HG03039 (cell line): ENCODE results near the gene HOXC6.
"Not testable (repeated sequence)": the region's sequence is repeated elsewhere in the genome, so short reads cannot be mapped to it uniquely, and the experiment has no call there.

ENCODE experiments used
- ATAC-seq: cut with Tn5 transposase; IDR thresholded peaks from one replicate; pipeline ENCODE4 v1.9.1; 2021; ENCODE audit warnings: mild to moderate bottlenecking, moderate library complexity; ENCODE audit not compliant: unreplicated experiment

Gene HOXC6

DNA sequence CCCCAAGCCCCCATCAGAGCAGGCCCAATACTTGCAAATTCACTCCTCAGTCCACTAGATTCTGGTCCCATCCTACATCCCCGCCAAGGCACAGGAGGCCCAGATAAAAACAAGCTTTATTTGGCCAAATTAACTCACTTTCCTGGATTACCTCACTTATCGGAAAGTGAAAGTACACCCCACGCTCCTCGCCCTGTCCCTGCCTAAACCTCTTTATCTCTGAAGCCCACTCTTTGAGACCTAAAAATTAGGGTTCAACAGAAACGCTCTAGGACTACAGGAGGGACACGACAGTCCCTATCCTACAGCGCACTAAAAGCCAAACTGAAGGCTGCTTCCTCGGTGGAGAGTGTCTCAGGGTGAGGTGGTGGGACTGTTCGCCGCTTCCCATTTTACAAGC, 49.6 kb downstream of the HOXC6 start:
- ATAC-seq, result not testable (repeated sequence)

DNA sequence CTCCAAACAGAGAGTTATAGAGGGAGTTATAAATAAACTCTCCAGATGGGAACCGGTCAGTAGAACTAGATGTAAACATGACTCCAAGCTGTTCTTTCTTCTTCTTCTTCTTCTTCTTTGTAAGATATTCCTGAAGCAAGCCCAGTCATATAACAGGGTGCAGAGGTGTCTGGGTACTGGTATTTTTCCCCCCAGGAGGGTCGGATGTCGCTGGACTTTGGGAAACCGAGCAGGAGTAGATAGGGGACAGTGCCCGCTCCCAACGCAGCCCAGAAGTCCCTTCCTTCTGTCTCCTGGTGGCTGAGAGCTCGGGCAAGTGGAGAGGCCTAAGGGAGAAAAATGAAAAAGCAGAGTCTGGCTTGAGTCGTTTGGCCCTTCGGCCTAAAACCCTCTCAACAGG, 50.9 kb downstream of the HOXC6 start:
- not testable (repeated sequence) for ATAC-seq
